Measurements from ENCODE around the gene MAP3K2.
A peak's percentile ranks its signal among the peaks of the same experiment; 100 is the strongest.
"Not testable (repeated sequence)": the region's sequence is repeated elsewhere in the genome, so short reads cannot be mapped to it uniquely, and the experiment has no call there.

The MAP3K2 gene

DNA sequence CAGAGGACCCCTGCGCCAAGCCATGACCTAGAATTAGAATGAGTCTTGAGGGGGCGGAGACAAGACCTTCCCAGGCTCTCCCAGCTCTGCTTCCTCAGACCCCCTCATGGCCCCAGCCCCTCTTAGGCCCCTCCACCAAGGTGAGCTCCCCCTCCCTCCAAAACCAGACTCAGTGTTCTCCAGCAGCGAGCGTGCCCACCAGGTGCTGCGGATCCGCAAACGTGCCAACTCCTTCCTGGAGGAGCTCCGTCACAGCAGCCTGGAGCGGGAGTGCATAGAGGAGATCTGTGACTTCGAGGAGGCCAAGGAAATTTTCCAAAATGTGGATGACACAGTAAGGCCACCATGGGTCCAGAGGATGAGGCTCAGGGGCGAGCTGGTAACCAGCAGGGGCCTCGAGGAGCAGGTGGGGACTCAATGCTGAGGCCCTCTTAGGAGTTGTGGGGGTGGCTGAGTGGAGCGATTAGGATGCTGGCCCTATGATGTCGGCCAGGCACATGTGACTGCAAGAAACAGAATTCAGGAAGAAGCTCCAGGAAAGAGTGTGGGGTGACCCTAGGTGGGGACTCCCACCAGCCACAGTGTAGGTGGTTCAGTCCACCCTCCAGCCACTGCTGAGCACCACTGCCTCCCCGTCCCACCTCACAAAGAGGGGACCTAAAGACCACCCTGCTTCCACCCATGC is 33.5 kb upstream of the MAP3K2 start:
- no peak for DNase-seq

DNA sequence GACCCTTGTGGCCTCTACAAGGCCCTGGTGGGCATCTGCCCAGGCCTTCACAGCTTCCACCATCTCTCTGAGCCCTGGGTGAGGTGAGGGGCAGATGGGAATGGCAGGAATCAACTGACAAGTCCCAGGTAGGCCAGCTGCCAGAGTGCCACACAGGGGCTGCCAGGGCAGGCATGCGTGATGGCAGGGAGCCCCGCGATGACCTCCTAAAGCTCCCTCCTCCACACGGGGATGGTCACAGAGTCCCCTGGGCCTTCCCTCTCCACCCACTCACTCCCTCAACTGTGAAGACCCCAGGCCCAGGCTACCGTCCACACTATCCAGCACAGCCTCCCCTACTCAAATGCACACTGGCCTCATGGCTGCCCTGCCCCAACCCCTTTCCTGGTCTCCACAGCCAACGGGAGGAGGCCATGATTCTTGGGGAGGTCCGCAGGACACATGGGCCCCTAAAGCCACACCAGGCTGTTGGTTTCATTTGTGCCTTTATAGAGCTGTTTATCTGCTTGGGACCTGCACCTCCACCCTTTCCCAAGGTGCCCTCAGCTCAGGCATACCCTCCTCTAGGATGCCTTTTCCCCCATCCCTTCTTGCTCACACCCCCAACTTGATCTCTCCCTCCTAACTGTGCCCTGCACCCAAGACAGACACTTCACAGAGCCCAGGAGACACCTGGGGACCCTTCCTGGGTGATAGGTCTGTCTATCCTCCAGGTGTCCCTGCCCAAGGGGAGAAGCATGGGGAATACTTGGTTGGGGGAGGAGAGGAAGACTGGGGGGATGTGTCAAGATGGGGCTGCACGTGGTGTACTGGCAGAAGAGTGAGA is 32.5 kb upstream of the MAP3K2 start:
- no peak for DNase-seq

DNA sequence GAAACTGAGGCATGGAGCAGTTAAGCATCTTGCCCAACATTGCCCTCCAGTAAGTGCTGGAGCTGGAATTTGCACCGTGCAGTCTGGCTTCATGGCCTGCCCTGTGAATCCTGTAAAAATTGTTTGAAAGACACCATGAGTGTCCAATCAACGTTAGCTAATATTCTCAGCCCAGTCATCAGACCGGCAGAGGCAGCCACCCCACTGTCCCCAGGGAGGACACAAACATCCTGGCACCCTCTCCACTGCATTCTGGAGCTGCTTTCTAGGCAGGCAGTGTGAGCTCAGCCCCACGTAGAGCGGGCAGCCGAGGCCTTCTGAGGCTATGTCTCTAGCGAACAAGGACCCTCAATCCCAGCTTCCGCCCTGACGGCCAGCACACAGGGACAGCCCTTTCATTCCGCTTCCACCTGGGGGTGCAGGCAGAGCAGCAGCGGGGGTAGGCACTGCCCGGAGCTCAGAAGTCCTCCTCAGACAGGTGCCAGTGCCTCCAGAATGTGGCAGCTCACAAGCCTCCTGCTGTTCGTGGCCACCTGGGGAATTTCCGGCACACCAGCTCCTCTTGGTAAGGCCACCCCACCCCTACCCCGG is 31.8 kb upstream of the MAP3K2 start:
- DNase-seq = no peak

DNA sequence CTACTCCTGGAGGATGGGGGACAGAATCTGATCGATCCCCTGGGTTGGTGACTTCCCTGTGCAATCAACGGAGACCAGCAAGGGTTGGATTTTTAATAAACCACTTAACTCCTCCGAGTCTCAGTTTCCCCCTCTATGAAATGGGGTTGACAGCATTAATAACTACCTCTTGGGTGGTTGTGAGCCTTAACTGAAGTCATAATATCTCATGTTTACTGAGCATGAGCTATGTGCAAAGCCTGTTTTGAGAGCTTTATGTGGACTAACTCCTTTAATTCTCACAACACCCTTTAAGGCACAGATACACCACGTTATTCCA is 31.3 kb upstream of the MAP3K2 start:
- DNase-seq = no peak

DNA sequence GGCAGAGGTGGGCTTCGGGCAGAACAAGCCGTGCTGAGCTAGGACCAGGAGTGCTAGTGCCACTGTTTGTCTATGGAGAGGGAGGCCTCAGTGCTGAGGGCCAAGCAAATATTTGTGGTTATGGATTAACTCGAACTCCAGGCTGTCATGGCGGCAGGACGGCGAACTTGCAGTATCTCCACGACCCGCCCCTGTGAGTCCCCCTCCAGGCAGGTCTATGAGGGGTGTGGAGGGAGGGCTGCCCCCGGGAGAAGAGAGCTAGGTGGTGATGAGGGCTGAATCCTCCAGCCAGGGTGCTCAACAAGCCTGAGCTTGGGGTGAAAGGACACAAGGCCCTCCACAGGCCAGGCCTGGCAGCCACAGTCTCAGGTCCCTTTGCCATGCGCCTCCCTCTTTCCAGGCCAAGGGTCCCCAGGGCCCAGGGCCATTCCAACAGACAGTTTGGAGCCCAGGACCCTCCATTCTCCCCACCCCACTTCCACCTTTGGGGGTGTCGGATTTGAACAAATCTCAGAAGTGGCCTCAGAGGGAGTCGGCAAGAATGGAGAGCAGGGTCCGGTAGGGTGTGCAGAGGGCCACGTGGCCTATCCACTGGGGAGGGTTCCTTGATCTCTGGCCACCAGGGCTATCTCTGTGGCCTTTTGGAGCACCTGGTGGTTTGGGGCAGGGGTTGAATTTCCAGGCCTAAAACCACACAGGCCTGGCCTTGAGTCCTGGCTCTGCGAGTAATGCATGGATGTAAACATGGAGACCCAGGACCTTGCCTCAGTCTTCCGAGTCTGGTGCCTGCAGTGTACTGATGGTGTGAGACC is 30.7 kb upstream of the MAP3K2 start, which contains the start of gene PROC:
TSS of gene PROC (plus strand) at position 128 of the 812 bp plus-strand sequence. CDS start 1,516 bp downstream, outside the sequence.
- no peak for DNase-seq

DNA sequence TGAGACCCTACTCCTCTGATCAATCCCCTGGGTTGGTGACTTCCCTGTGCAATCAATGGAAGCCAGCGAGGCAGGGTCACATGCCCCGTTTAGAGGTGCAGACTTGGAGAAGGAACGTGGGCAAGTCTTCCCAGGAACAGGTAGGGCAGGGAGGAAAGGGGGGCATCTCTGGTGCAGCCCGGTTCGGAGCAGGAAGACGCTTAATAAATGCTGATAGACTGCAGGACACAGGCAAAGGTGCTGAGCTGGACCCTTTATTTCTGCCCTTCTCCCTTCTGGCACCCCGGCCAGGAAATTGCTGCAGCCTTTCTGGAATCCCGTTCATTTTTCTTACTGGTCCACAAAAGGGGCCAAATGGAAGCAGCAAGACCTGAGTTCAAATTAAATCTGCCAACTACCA is 29.6 kb upstream of the MAP3K2 start:
- no peak for DNase-seq

DNA sequence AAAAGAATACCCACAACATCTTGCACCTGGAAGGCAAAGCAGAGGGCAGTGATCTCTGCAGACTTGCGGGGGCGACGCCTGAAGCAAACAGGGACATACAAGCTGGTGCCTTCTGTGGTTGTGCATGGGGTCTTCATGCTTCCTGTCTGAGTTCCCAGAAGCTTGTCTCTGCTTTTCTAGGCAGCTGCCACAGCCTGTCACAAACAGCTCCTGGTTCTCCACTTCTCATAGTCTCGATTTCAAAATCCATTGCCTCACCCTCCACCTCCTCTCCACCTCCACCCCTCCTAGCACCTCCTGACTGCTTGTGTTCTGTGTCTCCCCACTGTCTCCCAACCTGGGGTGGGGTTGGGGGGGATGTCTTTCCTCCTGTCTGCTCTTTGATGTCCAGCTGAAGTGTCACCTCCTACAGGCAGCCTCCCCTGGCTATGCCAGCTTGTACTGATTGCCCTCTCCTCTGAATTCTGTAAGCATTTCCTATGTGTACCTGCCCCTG is 28.8 kb upstream of the MAP3K2 start:
- no peak for DNase-seq

DNA sequence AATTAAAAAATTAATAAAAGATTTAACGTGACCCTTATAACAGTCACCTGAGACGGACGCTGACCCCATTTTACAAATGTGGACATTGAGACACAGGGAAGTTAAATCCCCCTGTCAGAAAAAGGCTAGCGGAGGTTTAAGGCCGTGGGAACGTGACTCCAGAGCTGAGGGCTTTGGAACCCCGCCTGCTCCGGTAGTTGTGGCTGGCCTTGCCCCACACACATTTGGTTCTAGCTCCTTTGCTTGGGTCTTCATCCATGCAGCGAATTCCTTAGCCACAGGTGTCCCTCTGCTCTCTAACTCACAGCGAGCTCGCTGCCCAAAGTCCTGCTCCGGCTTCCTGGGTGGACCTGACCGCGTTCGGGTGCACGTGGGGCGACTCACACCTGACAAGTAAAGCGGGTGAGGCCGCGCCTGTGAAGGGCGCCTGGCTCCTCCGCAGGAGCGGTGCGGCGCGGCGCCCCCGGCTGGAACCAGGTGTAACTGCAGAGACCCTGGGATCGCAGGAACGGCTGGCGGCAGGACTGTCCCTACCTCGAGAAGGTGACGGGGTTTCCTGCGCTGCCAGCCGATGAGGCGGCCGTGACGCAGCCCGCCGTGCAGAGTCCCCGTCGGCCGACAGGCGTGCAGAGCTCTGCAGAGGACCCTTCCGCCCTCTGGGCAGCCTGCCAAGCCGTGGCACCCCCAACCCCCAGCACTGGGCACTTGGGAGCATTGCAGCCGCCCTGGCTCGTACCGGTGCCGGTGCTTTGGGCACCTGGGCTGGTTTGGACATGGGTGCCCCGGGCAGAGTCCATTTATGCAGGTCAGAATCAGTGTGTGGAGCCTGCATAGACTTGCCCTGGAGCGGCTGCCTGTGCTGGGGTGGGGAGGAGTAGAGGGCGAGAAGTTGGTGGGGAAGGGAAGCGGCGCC is 28.1 kb upstream of the MAP3K2 start:
- DNase-seq = peak; percentile 83 to 86

DNA sequence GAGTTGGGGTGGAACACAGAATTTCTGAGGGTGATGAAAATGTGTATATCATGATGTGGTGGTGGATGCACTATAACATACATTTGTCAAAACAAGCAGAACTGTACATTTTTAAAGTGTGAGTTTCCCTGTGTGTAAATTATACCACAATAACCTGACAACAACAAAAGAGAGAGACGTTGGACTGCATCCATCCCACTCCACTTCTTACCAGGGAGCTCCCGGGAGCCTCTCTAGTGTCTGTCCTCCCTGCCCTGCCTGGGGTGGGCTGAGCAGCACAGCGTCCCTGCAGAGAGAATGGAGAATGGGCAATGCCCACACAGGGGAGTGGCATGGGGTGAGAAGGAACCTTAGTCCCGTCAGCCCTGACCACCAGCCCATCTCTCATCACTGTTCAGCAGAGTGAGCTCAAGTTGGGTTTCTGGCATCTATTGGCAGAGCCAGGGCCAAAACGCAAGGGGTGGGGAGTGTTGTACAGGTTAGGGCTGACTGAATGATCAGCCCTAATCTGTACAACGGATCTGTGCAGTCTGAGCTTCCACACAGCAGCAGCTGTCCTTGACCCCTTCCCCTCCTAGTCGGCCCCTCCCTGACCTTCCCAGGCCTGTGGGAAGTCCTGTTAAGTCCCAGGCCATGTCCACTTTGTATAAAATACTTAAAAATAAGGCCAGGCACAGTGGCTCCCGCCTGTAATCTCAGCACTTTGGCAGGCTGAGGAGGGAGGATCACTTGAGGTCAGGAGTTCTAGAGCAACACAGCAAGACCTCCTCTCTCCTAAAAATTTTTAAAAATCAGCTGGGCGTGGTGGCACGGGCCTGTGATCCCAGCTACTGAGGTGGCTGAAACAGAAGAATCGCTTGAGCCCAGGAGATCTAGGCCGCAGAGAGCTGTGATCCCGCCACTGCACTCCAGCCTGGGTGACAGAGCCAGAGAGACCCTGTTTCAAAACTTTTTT is 27.1 kb upstream of the MAP3K2 start:
- DNase-seq = no peak

DNA sequence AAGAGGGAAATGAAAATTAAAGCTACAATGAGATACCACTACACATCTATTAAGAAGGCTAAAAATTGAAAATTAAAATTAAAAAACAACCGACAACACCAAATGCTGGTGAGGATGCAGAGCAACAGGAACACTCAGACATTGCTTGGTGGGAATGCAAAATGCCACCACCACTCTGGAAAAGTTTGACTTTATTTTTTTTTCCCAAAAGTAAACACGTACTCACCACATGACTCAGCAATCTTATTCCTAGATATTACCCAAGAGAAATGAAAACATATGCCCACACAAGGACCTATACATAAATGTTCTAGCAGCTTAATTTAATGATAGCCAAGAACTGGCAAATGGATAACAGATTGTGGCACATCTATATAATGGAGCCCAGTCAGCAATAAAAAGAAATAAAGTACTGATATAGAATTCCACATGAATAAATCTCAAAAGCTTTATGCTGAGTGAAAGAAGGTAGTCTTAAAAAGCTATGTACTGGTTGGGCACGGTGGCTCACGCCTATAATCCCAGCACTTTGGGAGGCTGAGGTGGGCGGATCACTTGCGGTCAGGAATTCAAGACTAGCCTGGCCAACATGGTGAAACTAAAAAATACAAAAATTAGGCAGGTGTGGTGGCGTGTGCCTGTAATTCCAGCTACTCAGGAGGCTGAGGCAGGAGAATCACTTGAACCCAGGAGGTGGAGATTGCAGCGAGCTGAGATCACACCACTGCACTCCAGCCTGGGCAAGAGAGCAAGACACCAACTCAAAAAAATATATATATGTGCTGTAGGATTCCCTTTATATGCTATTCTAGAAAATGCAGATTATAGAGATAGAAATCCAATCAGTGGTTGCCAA is 26.2 kb upstream of the MAP3K2 start:
- DNase-seq = no peak

DNA sequence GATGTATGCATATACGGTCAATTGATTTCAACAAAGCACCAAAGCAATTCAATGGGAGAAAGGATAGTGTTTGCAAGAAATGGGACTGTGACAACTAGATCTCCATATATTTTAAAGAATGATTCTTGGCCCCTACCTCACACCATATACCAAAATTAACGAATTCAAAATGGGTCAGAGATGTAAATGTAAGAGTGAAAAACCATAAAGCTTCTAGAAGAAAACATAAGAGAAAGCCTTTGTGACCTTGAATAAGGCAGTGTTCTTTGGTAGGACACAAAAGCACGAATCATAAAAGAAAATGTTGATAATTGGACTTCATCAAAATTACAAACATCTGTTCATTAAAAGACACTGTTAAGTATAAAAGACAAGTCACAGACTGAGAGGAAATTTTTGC is 25.4 kb upstream of the MAP3K2 start:
- no peak for DNase-seq

DNA sequence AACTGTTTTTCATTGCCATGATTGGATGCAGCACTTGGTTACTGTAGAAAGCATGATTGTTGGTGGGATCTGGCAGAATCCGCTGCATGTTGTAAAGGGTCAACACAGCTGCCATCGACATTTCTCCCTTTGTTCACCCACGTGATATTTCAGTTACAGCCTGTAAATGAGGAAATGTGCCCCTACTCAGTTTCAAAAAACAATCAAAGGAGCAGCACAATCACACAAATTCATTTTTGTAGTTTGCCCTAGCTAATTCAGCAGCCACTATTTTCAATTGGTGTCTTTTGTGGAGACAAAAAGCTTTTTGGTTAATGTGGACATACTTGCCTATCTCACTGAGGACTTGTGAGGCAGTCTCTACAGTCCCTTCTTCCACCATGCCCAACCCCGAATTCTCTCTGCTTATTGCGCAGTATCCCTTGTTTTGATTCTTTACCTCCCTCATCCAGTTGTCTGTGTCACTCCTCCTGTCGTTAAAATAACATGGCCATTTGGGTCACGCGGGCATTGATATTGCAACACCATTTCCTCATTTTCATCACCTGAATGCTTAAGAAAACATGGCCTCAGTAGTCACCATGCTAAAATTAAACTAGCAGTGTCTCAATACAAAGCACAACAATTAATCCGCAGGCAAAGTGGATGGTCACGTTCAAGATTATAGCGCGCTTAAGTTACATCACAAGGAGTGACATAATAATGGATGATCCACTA is 24.0 kb upstream of the MAP3K2 start:
- DNase-seq = no peak

DNA sequence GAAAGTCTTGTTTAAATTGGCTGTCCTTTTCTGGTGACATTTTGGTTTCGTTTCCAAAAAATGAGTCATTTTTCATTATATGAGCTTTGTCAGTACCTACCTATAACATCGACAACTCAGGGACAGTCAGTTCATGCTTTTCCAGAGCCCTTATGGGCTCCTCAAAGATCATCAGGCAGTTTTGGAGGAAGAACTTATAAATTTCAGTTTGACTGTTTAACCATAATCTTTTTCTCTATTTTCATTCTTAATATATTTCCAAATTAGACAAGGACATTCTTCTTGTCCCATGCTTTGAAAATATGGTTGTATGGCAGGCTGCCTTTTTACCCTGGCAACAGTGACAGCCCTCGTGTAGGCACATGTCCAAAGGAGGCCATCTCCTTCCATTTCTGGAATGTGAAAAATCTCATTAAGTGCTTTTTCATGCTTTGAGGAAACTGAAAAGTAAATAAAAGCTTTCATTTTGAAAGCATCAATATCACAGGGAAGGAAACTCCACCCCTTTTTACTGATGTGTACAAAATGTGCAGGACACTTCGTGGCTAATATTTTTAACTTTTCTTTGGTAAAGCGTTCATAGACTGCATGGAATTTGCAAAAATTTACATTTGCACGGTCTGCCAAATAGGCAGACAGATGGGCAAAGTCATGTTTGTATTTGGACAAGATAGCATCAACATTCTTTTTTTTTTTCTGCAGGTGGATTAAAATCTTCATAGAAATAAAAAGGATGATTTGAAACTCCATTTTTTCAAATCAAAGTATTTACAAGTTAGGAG is 23.3 kb upstream of the MAP3K2 start:
- no peak for DNase-seq

DNA sequence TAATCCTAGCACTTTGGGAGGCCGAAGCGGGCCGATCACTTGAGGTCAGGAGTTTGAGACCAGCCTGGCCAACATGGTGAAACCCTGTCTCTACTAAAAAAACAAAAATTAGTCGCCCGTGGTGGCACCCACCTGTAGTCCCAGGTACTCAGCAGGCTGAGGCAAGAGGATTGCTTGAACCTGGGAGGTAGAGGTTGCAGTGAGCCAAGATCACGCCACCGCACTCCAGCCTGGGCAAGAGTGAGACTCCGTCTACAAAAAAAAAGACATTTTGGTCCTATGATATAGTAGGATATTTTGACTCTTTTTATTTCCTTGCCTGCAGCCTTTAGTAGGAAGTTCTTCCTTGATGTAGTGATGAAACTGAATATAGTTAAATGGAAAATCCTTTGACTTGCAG is 21.9 kb upstream of the MAP3K2 start:
- not testable (repeated sequence) for DNase-seq

DNA sequence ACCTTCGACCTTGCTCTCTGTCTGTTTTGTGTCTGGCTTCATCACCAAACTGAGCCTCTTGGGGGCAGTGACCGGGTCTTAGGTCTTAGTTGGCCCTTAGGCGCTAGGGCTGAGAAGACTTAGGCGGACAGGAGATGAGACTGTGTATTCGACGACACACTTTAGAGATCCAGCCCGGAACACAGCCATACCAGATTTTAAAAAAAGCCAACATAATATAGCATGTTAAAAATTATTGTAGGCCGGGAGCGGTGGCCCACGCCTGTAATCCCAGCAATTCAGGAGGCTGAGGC is 21.0 kb upstream of the MAP3K2 start:
- DNase-seq = no peak

DNA sequence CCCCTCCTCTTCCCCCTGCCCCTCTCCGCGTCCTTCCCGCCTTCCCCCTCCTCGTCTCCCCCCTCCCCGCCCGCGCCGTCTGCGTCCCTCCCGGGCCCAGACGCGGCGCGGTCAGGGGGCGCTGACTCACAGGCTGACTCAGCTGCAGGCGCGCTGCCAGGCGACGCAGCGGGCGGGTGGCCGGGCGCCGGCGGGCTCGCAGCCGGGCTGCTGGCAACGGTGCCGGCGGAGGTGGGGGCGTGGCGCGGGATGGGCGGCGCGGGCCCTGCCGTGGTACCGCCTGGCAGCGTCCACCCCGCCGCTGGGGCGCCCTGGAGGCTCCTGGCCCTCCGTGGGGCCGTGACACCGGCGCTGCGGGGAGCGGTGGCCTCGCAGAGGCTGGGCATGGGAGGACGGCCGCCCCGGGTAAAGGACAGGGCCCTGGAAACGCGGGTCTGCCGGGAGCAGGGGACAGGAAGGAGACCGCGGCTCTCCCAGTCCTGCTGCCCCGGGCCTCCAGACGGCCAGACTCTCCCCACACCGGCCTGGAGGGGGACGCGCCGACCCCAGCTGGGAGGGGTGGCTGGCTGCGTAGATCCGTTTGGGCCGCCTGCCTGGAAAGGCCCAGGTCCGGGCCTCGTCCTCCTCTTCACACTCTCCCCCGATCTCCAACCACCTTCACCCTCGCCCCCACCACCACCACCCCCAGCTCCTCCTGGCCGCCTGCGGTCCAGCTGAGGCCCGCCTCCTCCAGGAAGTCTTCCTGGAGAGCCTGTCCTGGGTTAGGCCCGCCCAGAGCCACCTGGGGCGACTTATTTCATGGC is 20.4 kb upstream of the MAP3K2 start:
- peak; percentile 89 to 91 for DNase-seq

DNA sequence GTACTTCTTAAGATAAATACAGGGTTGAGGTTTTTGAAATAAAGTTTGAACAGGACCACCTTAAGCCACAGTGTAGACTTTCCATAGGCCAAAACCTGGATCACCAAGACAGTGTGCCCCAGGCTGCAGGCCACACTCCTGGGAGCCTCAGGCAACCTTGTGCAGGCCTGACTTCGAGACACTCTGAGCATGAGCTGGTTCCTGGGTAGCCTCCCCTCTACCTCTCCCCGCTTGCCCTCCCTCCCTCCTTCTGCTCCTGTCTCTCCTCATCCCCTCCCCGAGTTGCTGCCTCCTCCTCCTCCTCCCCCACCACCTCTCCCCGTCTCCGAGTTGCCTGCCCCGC is 19.9 kb upstream of the MAP3K2 start:
- DNase-seq = no peak

DNA sequence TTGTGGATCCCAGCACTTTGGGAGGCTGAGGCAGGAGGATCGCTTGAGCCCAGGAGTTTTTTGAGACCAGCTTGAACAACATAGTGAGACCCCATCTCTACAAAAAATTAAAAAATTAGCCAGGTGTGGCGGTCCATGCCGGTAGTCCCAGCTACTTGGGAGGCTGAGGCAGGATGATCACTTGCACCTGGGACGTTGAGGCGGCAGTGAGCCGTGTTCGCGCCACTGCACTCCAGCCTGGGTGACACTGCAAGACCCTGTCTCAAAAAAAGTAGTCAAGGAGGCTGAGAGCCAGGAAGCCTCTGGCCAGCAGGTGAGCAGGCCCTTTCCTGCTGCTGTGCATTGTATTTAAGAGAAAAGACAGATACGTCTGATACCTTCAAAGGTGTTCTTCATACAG is 19.3 kb upstream of the MAP3K2 start:
- DNase-seq = no peak

Data from activated CD4-positive, alpha-beta T cell treated with anti-CD3 and anti-CD28 coated beads, Interleukin-2, amount 50 U/mL, for 48 hours (primary cell).